KG1 (cell line): ENCODE measurements around the gene RHBDF2.

Experiments used
- DNase-seq: peaks from one replicate; lab custom pipeline; 2025; lab: John Stamatoyannopoulos, UW

Gene RHBDF2

GRCh38 chr17:76501018-76501826 lies at the start of gene RHBDF2:
TSS of gene RHBDF2 (minus strand) at chr17:76501423. CDS start at chr17:76481524, 19,899 bp downstream.
- DNase-seq = peak; percentile 63

DNA sequence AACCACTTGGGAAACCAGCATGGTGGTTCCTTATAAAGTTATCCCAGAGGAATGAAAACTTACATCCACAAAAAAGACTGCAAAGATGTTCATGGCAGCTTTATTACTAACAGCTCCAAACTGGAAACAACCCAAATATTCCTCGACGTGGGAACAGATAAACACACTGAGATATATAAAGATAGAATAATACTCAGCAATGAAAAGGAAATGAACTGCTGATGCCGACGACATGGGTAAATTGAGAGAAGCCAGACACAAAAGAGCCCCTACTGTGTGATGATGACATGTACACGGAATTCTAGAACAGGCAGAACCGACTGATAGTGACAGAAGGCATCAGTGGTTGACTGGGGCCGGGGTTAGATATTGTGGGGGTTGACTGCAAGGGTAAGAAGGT lies 48.3 kb upstream of the RHBDF2 start:
- DNase-seq = no peak

DNA sequence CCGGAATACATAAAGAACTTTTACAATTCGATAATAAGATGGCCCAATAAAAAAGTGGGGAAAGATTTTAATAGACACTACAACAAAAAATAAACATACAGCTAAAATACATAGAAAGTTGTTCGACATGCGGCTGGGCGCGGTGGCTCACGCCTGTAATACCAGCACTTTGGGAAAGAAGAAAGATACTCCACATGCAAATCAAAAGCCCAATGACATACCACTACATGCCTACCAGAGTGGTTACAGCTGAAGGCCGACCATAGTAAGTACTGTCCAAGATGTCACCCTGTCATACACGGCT lies 47.9 kb upstream of the RHBDF2 start:
- no peak for DNase-seq

DNA sequence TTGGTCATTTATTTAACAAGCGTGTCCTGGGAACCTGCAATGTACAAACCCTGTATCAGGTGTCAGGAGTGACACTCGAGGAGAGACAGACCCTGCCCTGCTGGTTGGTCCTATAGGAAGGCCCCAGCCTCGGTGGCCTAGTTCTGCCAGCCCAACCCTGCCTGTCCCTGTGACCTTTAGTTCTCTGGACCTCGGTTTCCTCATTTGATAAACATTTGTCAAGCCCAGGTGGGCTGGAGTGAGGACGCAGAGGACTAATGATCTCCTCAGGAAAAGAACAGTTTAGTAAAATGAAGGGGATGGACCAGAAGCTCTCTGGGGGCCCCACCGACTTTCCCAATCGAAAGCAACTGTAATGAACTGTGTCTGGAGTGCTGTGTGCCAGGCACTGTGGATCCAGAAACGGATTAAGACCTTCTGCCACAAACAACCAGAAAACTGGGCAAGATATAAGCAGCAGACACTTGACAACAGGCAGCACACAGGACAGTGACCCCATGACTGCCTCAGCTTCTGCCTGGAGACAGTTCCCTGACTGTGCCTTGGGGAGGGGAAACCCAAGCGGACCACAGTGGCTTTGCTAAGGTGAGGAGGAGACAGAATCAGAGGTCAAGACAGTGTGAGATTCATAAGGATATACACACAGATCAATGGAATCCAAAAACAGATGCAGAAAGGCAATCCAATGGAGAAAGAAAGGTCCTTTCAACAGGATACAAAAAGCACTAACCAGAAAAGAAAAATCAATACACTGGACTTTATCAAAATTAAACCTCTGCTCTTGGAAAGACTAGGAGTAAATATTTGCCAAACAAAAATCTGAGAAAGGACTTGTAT lies 47.4 kb upstream of the RHBDF2 start:
- no peak for DNase-seq

DNA sequence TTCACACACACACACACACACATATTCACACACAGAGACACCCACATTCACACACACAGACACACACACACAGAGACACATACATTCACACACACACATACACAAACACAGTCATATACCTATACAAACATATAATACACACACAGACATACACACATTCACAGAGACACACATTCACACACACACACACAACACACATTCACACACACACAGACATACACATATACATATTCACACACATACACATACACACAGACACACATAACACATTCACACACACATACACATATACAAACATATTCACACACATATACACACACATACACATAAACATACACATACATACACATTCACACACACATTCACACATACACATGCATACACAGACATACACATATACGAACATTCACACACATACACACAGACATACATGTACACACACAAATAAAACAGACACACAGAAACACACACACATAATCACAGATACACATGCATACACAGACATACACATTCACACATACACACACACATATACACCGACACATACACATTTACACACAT lies 46.5 kb upstream of the RHBDF2 start:
- no peak for DNase-seq

GRCh38 chr17:76547183-76547641 lies 46.0 kb upstream of the RHBDF2 start:
- peak; percentile 79 for DNase-seq

DNA sequence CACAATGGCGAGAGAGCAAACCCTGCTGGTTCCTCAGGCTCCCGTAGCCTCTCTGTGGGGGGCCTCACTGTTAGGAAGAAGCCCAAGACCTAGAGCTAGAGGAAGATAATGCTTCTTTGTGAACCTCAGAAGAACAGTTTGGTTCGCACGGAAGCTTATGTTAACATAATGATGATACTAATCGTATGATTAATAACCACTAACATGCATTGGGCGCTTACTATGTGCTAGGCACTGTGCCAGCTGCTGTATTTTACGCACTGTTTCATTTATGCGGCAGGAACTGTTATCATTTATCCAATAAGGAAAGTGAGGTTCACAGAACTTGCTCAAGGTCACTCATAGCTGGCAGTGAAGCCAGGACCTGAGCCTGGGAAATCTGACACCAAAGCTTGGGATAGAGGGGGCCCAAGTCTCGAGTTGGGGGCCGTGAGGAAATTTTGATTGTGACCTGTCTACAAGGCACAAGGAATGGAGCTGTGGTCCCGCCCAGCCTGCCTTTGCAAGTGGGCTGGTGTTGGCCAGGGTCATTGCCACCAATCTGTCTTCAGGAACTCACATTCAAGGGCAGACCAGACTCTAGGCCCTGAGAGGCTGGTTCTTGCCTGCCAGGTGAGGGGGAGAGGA lies 45.4 kb upstream of the RHBDF2 start:
- peak; percentile 79 for DNase-seq

GRCh38 chr17:76545918-76546555 lies 44.8 kb upstream of the RHBDF2 start:
- DNase-seq = no peak

DNA sequence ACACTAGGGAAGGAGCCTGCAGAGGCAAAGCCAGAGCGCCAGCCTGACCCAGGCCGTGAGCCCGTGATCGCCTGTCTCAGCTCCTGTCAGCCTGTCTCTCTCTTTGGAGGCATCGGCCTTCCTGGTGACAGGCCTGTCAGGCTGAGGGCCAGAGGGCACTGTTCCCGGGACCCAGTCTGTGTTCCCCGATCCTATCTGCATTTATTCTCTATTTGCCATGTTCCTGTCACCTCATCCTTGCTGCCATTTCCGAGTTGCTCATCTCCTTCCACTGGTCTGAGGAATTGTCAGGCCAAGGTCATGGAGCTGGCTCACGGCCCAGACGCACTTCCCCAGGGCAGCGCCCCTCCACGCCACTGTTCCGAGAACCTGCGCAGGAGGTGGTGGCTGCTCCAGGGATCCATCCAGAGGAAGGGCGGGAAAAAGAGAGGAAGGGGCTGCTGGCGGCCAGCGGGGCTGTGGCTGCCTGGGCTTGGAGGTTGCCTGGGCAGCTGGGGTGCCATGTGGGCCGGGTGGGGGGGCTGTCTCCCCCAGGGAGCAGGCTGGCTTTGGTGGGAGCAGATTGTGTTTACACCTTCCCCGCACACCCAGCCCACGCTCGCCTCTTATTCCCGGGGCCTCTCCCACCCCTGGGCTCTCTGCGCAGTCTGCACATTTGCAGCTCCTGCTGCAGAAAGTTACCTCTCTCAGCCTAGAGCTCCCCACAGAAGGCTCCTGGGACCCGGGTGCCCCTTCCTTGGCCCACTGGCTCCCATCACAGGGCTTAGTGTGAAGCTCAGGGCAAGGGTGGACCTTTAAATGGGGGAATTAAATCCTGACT lies 43.5 kb upstream of the RHBDF2 start:
- DNase-seq = no peak

DNA sequence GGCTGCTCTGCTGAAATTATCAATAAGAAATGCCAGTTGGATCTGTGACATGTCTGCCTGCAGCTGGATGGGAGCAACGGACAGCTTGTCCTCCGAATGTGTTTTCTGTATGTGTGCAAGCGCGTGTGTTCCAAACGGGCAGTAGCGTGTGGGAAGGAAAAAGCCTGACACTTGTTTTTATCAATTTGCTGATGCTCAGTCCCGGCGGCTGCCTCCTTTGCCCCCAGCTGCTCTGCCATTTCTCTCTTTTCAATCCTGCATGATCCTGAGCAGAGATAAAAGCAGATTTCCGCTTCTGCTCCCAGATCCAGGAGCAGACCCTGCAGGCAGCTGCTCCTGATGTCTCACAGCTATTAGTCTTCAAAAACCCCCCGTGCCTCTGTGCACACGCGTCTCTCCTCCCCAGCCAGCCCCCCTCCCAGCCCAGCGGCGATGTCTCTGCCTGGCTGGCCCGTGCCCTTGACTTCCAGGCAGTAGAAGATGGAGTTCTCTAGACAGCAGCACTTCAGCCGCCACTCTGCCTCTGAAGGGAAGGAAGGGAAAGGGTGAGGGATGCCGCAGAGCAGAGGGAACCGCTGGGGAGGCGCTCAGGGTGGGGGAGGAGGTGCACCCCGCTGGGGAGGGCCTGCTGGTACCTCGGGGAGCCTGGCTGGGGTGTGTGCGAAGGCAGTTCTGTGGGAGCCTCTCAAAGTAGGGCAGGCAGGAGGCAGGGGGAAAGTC lies 42.8 kb upstream of the RHBDF2 start:
- no peak for DNase-seq

- no peak for DNase-seq
Measured at GRCh38 chr17:76543482-76543825, 42.2 kb upstream of the RHBDF2 start.

GRCh38 chr17:76542984-76543383 lies 41.8 kb upstream of the RHBDF2 start:
- no peak for DNase-seq

DNA sequence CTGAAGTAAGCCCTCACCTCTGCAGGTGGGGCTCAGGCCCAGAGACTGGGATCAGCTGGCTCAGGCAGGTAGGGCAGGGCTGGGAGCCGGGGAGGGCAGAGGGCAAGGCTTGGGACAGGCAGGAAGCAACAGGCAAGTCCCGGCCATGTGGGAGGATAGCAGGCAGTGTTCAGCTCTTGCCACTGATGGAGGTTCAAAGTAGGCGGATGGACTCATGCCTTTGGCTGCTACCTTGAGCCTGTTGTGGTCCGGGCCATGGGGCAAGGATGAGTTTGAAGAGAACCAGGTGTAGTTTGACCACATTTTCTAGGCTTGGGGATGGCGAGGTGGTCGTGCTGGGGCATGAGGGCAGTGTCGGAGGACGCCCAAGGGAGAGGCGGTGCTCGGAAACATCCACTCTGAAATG lies 41.3 kb upstream of the RHBDF2 start:
- no peak for DNase-seq

- DNase-seq = no peak
Measured at GRCh38 chr17:76541739-76542454, 40.7 kb upstream of the RHBDF2 start.

- DNase-seq = no peak
Measured at GRCh38 chr17:76540381-76541300, 39.4 kb upstream of the RHBDF2 start.

- DNase-seq = no peak
Measured at GRCh38 chr17:76539631-76540271, 38.5 kb upstream of the RHBDF2 start, which contains the start of gene PRCD. TSS of gene PRCD (plus strand) at chr17:76540044. CDS start at chr17:76540142, 98 bp downstream.

DNA sequence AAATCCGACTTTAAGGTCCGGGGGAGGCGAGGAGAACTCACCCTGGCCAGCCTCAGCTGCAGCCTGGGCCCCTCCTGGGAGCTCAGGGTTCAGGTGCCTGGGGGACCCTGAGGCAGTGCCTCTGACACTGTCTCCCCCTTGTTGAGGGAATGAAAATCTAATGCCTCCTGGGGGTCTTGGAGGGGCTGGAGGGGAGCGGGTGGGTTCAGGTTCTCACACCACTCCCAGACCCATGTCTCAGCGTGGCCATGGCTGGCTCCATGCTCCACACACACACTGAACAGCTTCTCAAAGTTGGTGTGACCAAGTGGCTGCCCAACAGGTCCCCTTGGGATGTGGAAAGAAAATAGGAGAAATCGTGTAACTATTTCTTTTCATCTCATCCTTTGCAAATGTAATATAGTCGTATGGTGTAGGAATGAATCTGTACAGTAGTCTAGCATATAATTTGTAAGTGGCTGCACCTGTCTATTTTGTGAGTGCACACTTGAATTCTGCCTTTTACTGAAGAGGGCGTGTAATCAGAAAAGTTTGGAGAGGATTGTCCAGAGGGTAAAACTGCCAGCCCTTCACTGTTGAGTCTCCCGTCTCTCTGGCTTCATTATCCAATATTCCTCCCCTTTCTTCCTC lies 37.8 kb upstream of the RHBDF2 start:
- DNase-seq = no peak
